Transverse colon (tissue), 3 donors: ENCODE results near the gene CALHM6.

Experiments used
- POLR2A ChIP-seq: fragments of 450-650 bp; IDR thresholded peaks from one replicate; pipeline ENCODE4 v1.6.1; 2016; ENCODE audit warnings: antibody characterized with exemption, mild to moderate bottlenecking, moderate library complexity
- TF ChIP-seq, protein P1 (sequence below), 5 experiments: fragments of 200-600 bp in 3 of 5; fragments of 450-650 bp in 2 of 5; sonication (generic) in 3 of 5; IDR thresholded peaks; 1 replicate in 2 of 5; 2 replicates in 3 of 5; pipeline ENCODE4 v1.5.1; 2016 to 2017; ENCODE audit warnings: antibody characterized with exemption in 5 of 5, inconsistent platforms in 3 of 5, mild to moderate bottlenecking in 2 of 5, moderate library complexity in 1 of 5

DNA sequence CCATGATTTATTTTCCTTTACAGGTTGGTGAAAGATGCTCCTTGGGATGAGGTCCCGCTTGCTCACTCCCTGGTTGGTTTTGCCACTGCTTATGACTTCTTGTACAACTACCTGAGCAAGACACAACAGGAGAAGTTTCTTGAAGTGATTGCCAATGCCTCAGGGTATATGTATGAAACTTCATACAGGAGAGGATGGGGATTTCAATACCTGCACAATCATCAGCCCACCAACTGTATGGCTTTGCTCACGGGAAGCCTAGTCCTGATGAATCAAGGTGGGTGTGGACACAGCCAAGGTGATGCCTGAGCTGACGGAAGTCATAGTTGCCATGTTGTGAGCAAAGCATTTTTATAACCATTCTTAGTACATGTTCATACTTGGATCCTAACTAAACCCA, 34.6 kb upstream of the CALHM6 start:
- TF ChIP-seq, protein P1, sequence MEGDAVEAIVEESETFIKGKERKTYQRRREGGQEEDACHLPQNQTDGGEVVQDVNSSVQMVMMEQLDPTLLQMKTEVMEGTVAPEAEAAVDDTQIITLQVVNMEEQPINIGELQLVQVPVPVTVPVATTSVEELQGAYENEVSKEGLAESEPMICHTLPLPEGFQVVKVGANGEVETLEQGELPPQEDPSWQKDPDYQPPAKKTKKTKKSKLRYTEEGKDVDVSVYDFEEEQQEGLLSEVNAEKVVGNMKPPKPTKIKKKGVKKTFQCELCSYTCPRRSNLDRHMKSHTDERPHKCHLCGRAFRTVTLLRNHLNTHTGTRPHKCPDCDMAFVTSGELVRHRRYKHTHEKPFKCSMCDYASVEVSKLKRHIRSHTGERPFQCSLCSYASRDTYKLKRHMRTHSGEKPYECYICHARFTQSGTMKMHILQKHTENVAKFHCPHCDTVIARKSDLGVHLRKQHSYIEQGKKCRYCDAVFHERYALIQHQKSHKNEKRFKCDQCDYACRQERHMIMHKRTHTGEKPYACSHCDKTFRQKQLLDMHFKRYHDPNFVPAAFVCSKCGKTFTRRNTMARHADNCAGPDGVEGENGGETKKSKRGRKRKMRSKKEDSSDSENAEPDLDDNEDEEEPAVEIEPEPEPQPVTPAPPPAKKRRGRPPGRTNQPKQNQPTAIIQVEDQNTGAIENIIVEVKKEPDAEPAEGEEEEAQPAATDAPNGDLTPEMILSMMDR (IDR thresholded peaks at IDR 0.05) = no peak
- no peak for TF ChIP-seq POLR2A
